ENCODE measurements around the gene MISP.
"Not testable (repeated sequence)": the region's sequence is repeated elsewhere in the genome, so short reads cannot be mapped to it uniquely, and the experiment has no call there.

The MISP gene

GRCh38 chr19:750640-751423 is at the start of gene MISP:
Gene MISP, plus strand, starts transcription at chr19:751112. Its CDS starts 5,835 bp downstream, at chr19:756947.
- no peak for DNase-seq (ENCODE audit: low read depth)

DNA sequence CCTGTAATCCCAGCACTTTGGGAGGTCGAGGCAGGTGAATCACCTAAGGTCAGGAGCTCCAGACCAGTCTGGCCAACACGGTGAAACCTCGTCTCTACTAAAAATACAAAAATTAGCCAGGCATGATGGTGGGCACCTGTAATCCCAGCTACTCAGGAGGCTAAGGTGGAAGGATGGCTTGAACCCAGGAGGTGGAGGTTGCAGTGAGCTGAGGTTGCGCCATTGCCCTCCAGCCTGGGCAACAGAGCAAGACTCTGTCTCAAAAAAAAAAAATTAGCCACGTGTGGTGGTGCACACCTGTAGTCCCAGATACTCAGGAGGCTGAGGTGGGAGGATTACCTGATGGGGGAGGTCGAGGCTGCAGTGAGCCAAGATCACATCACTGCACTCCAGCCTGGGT is 48.1 kb upstream of the MISP start:
- DNase-seq (ENCODE audit: low read depth) = not testable (repeated sequence)

DNA sequence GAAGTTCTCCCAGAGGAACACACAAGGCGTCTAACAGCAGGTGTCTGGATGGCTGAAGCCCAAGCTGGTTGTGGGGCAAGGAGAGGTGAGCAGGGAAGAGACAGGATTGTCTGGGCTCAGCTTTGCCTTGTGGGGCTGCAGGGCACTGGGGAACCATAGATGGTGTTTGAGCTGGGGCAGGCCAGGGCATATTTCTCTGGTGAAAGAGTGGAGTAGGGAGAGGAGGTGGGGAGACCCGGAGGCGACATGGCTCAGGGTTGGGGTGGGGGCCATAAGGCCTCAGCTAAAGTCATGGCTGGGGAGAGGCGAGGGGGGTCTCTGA is 47.6 kb upstream of the MISP start:
- DNase-seq (ENCODE audit: low read depth) = no peak

DNA sequence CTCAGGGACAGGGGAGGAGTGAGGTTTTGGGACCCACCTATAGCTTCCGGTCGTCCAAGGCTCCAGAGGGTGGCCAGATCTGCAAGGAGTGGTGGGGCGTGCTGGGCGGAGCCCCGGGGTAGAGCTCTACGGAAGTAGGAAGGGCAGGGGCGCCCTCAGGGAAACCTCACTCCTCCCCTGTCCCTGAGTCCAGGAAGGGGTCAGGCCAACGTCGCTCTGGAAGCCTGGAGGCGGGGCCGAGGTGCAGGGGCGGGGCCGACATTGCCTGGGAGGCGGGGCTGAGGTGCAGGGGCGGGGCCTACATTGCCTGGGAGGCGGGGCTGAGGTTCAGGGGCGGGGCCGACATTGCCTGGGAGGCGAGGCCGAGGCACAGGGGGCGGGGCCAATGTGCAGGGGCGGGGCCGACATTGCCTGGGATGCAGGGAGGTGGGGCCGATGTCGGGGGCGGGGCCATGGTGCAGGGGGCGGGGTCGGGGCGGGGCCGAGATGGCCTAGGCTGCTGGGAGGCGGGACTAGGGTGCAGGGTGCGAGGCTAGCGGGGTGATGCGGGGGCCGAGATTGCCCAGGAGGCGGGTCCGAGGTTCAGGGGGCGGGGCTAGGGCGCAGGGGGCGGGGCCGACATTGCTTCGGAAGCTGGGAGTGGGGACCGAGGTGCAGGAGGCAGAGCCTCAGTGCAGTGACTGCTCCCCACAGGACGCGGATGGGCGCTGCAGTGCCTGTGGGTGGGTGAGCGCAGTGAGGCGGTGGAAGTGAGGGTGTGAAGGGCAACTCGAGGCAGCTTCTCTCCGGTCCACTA is 47.1 kb upstream of the MISP start:
- DNase-seq (ENCODE audit: low read depth) = peak; percentile 47

DNA sequence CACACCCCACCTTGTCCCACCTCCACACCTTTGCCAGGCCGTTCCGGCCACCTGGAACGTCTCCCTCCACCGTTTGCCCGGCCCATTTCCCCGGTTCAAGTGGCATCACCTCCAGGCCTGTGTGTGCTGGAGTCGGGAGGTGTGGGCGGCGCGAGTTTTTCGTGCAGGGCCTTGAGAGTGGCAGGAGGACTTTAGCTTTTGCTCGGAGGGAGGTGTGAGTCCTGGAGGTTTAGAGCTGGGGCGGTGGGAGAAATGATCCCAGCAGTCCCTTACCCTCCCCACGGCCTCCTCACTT is 46.5 kb upstream of the MISP start:
- DNase-seq (ENCODE audit: low read depth) = no peak

GRCh38 chr19:708154-709143 is 42.5 kb upstream of the MISP start, which contains the start of gene PALM:
Gene PALM, plus strand, starts transcription at chr19:708935. Its CDS starts 212 bp downstream, at chr19:709147.
- no peak for DNase-seq (ENCODE audit: low read depth)

DNA sequence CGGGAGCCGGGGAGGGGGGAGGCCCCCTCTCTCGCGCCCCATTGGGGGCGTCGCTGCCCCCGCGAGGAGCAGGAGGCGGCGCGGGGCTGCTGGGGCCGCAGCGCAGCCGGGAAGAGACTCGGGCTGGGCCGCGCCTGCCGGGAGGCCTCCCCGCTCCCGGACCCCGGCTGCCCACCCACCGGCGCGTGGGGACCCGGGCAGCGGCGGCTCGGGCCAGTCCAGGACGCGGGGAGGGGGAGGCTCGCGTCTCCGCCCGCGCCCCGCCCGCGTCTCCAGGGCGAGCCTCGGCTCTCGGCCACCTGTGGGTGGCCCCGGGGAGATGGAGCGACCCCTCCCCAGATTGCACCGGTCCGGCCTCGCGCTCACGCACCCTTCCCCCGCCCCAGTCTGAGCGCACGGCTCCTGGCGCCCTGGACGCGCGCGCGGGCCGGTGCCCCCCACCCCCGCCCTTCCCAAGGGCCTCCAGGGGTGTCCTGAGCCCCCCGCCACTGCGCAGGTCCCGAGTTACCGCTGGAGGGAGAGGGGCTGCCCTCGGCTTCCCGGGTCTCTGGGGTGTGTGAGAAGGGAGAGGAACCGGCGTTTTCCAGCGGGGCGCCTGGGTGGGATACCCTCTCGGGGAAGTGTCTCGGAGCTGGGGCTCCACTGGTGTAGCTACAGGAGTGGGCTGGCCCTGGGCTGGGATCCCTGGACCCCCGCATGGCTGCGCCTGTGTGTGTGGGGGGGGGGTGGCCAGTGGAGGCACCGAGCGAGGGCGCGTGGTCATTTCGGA is 41.5 kb upstream of the MISP start:
- DNase-seq (ENCODE audit: low read depth) = no peak

DNA sequence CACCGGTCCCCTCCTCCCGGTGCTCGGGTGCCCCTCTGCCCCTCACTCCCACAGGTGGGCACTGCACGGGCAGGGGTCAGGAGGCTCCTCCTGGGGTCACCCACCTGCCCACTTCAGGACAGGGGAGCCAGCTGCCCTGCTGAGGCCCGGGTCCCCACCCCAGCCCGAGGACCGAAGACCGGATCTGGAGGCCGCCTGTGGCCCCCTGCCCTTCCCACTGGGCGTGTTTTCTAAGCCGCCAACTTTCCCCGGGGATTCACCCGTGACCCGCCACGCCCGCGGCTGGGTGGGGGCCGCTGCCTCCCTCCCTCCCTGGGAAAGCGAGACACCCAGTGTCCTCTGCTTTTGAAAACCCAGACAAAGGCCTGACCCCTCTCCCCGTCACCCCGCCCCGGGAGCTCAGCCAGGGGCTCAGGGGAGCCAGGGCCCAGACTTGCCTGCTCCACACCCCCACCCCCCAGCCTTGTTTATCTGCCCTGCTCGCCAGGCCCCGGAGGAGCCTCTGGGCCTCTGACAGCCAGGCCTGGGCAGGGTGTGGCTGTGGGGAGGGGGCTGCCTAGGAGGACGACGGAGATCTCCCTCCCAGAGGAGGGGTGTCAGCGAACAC is 40.8 kb upstream of the MISP start:
- no peak for DNase-seq (ENCODE audit: low read depth)

- no peak for DNase-seq (ENCODE audit: low read depth)
Observed at GRCh38 chr19:710767-711166, 40.1 kb upstream of the MISP start.

GRCh38 chr19:711254-711653 is 39.7 kb upstream of the MISP start:
- DNase-seq (ENCODE audit: low read depth) = no peak

DNA sequence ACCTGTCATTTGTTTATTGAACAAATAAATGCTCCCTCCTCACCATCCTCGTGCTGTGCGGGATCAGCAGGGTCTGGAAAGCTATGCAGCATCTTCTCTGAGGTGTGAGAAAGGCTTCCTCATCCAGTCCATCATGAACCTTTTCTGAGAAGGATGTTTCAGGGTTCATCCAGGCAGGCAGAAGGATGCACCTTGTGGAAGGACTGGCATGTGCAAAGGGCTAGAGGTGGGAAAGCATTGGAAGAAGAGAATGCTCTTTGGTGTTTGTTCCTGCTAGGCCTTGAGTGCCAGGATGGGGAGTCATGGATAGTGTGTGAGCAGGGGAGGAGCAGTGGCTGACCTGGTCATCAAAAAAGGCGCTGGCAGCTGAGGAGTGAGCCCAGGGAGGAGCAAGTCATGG is 35.6 kb upstream of the MISP start:
- no peak for DNase-seq (ENCODE audit: low read depth)

GRCh38 chr19:718251-718951 is 32.5 kb upstream of the MISP start:
- DNase-seq (ENCODE audit: low read depth) = no peak

GRCh38 chr19:718991-719512 is 31.9 kb upstream of the MISP start:
- no peak for DNase-seq (ENCODE audit: low read depth)

DNA sequence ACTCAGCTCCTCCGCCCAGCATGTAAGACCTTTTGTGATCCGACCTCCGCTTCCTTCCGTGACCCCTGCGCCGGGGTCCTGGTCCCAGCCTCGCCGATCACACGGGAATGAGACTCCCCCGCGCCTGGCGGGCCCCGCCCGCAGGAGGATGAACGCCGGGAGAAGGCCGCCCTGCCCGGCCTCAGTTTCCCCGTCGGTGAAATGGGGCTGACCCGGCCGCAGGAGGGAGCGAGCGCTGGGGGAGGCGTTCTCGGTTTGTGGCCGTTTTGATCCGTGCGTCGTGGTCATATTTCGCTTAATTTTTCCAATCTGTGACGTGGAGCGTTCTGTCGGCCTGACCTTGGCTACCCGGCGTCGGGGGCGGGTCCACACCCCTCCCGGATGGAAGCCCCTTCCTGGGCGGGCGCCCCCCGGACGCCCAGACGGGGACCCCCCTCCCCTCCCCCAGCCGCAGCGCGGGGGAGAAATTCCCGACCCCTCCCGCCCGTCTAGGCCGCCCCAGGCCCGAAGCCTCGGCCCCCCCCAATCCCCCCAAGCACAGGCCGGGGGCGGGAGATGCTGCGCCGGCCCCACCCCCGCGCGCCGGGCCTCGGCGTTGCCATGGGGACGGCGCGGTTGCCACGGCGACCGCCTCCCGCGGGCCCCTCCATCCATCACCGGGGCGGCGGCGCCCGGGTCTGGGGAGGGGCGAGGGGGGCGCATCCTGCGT is 31.1 kb upstream of the MISP start:
- DNase-seq (ENCODE audit: low read depth) = no peak

GRCh38 chr19:720345-721160 is 30.4 kb upstream of the MISP start:
- no peak for DNase-seq (ENCODE audit: low read depth)

DNA sequence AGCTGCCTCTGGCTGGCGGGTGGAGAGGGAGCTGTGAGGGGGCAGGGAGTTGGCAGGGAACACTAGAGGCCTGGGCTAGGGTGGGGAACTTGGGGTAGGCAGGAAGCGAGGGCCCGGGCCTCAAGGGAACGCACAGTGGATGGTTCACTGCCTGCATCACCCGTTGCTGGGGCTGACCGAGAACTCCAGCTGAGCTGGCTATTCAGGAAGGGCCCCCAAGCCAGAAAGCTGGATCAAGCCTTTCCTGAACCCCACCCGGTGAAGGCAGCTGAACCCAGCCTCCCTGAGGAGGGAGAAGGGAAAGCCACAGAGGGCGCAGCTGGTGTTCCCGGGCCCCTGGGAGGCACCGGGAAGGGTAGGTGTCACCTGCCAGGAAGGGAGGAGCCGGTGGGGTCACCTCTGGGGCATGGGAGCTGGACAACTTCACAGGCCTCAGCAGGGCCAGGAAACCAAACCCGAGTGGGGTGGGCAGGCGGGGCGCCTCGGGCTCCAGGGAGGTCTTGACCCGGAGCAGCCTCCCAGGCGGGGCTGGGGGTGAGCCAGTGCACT is 28.3 kb upstream of the MISP start:
- no peak for DNase-seq (ENCODE audit: low read depth)

- DNase-seq (ENCODE audit: low read depth) = no peak
Observed at GRCh38 chr19:723247-723646, 27.7 kb upstream of the MISP start.

- no peak for DNase-seq (ENCODE audit: low read depth)
Observed at GRCh38 chr19:723714-724113, 27.2 kb upstream of the MISP start.

Measured in stimulated activated CD8-positive, alpha-beta memory T cell treated with anti-CD3 and anti-CD28 coated beads, Interleukin-15, amount 100 ng/mL, for 1 hour (primary cell).